GM23248 (cell line): ENCODE data around the gene DAB1. TPM values are rescaled to one million over a fixed set of nuclear protein-coding genes. Genes with fewer than 3 reads are reported as not detected.

Experiments used
- DNase-seq: peaks from one replicate; pipeline ENCODE4 v3.0.0-alpha.2; 2015
- H2AFZ ChIP-seq: fragments of 200-600 bp; sonication (generic); 2 replicates; pipeline ENCODE4 v1.6.1; 2016; ENCODE audit warnings: antibody characterized with exemption
- H3F3A ChIP-seq: fragments of 200-600 bp; sonication (generic); 2 replicates; pipeline ENCODE4 v1.6.1; 2016; ENCODE audit warnings: mild to moderate bottlenecking, antibody characterized with exemption, mixed run types; ENCODE audit not compliant: insufficient read depth
- H3K27ac ChIP-seq: fragments of 200-600 bp; sonication (generic); 2 replicates; pipeline ENCODE4 v1.5.1; 2016; ENCODE audit warnings: mild to moderate bottlenecking
- H3K27me3 ChIP-seq: fragments of 200-600 bp; sonication (generic); replicated peaks from 2 replicates; pipeline ENCODE4 v1.6.1; 2016; ENCODE audit warnings: mild to moderate bottlenecking; ENCODE audit not compliant: insufficient read depth
- H3K36me3 ChIP-seq: fragments of 200-600 bp; sonication (generic); 2 replicates; pipeline ENCODE4 v1.6.1; 2016; ENCODE audit warnings: low read depth, mild to moderate bottlenecking
- H3K4me1 ChIP-seq: fragments of 200-600 bp; sonication (generic); 2 replicates; pipeline ENCODE4 v1.6.1; 2016; ENCODE audit warnings: mild to moderate bottlenecking; ENCODE audit not compliant: insufficient read depth
- H3K4me2 ChIP-seq: fragments of 200-600 bp; sonication (generic); one replicate; pipeline ENCODE4 v1.6.1; 2016; ENCODE audit warnings: mild to moderate bottlenecking; ENCODE audit not compliant: unreplicated experiment
- H3K4me3 ChIP-seq: fragments of 200-600 bp; sonication (generic); 2 replicates; pipeline ENCODE4 v1.5.1; 2016; ENCODE audit warnings: mild to moderate bottlenecking
- H3K79me2 ChIP-seq: fragments of 200-600 bp; sonication (generic); 2 replicates; pipeline ENCODE4 v1.6.1; 2016; ENCODE audit warnings: mild to moderate bottlenecking; ENCODE audit not compliant: insufficient read depth
- H3K9ac ChIP-seq: fragments of 200-600 bp; sonication (generic); 2 replicates; pipeline ENCODE4 v1.6.1; 2016; ENCODE audit warnings: mild to moderate bottlenecking
- H3K9me2 ChIP-seq: fragments of 200-600 bp; sonication (generic); 2 replicates; pipeline ENCODE4 v1.6.1; 2016; ENCODE audit warnings: mixed run types, mild to moderate bottlenecking, moderate library complexity; ENCODE audit not compliant: insufficient read depth
- H3K9me3 ChIP-seq: fragments of 200-600 bp; sonication (generic); one replicate; pipeline ENCODE4 v1.6.1; 2017; ENCODE audit warnings: low read depth
- H4K20me1 ChIP-seq: fragments of 200-600 bp; sonication (generic); 2 replicates; pipeline ENCODE4 v1.6.0; 2016; ENCODE audit not compliant: insufficient read depth
- EZH2 ChIP-seq: fragments of 200-600 bp; sonication (generic); IDR thresholded peaks from 2 replicates; pipeline ENCODE4 v1.6.1; 2018; ENCODE audit warnings: antibody characterized with exemption, mild to moderate bottlenecking; ENCODE audit not compliant: insufficient read depth, poor library complexity, severe bottlenecking
- EZH2phosphoT487 ChIP-seq: fragments of 200-600 bp; sonication (generic); IDR thresholded peaks from 2 replicates; pipeline ENCODE4 v1.6.1; 2018; ENCODE audit warnings: antibody characterized with exemption, moderate library complexity, mild to moderate bottlenecking, low read depth; ENCODE audit not compliant: insufficient read depth
- WGBS, 2 experiments: methylation state at CpG; one replicate each; pipeline ENCODE4 v1.1.6; 2015 to 2017; ENCODE audit warnings: low lambda C conversion rate in 2 of 2, low coverage in 1 of 2; ENCODE audit errors: missing lambda C conversion rate in 2 of 2; 5-methylcytosine and 5-hydroxymethylcytosine counted together
- in situ Hi-C: fragments of 300-500 bp; cut with MboI; formaldehyde crosslinking; loops from 2 replicates; pipeline ENCODE4 v1.15.0; 2020
- polyA plus RNA-seq: library from polyadenylated mRNA; unstranded; fragments of >200 nt; fragmentation: Nextera tagmentation; extraction: Ambion mirVana; gene quantifications from 2 replicates; pipeline ENCODE4 v1.2.1, GENCODE V29; 2016
- total RNA-seq: library from RNA; depleted of rRNA; stranded (reverse); fragments of >200 nt; shearing (Covaris generic); gene quantifications from 2 replicates; pipeline ENCODE4 v1.2.3, GENCODE V29; 2014

The DAB1 gene
- total and polyA plus RNA-seq, 2 experiments from 2014 or later = 0.11 to 0.39 TPM

- Histone ChIP-seq H3K4me3 (no peak overlapping the region), H3K9me2 (no peaks in the 10 kb centered on the region), H3F3A (no peaks in the 10 kb centered on the region; the same call in 1 of the 2 replicates), H3K9me3 (no peaks in the 10 kb centered on the region), H3K9ac (no peak overlapping the region), H2AFZ (no peak overlapping the region), H3K27ac (no peak overlapping the region), H3K4me2 (no peak overlapping the region), H3K36me3 (no peaks in the 10 kb centered on the region), H3K79me2 (no peaks in the 10 kb centered on the region), H3K4me1 (no peaks in the 10 kb centered on the region), H4K20me1 (no peaks in the 10 kb centered on the region), H3K27me3 (no peaks in the 10 kb centered on the region)
- WGBS, 2 experiments = 13 to 16% methylated on average over 2 of the region's 2 CpGs
- TF ChIP-seq EZH2 (no peak), EZH2phosphoT487 (no peak)
- DNase-seq = no peak
- in situ Hi-C loops = no loop called here
These were observed 221.6 kb downstream of the DAB1 start for GRCh38 chr1:57202241-57202640.

- Histone ChIP-seq H4K20me1 (no peaks in the 10 kb centered on the region), H2AFZ (no peak overlapping the region), H3K4me2 (no peak overlapping the region), H3F3A (no peaks in the 10 kb centered on the region; the same call in 1 of the 2 replicates), H3K36me3 (no peaks in the 10 kb centered on the region), H3K79me2 (no peaks in the 10 kb centered on the region), H3K9me2 (no peaks in the 10 kb centered on the region), H3K4me1 (no peaks in the 10 kb centered on the region), H3K4me3 (no peak overlapping the region), H3K9ac (no peak overlapping the region), H3K27ac (no peak overlapping the region), H3K27me3 (peaks cover 3% of the 10 kb centered on the region; the same call in 1 of the 2 replicates), H3K9me3 (no peaks in the 10 kb centered on the region)
- no peak for DNase-seq
- 32 to 39% methylated on average over 2 of the region's 2 CpGs for WGBS, 2 experiments
- in situ Hi-C loops = no loop called here
- TF ChIP-seq EZH2 (no peak), EZH2phosphoT487 (no peak)
These were observed 224.9 kb downstream of the DAB1 start for GRCh38 chr1:57198912-57199311.

GRCh38 chr1:57195436-57195941 is 228.4 kb downstream of the DAB1 start:
- WGBS, 2 experiments = 21 to 32% methylated on average over 1 of the region's 1 CpG
- Histone ChIP-seq H3K36me3 (no peaks in the 10 kb centered on the region), H3K4me1 (no peaks in the 10 kb centered on the region), H4K20me1 (no peaks in the 10 kb centered on the region), H3F3A (no peaks in the 10 kb centered on the region; the same call in 1 of the 2 replicates), H2AFZ (no peak overlapping the region), H3K79me2 (no peaks in the 10 kb centered on the region), H3K9me2 (no peaks in the 10 kb centered on the region), H3K4me2 (no peak overlapping the region), H3K9ac (no peak overlapping the region), H3K9me3 (no peaks in the 10 kb centered on the region), H3K27me3 (peaks cover 3% of the 10 kb centered on the region; the same call in 1 of the 2 replicates), H3K4me3 (no peak overlapping the region), H3K27ac (no peak overlapping the region)
- in situ Hi-C loops = no loop called here
- DNase-seq = no peak
- no peak for TF ChIP-seq EZH2phosphoT487
- no peak for TF ChIP-seq EZH2

- no peaks in the 10 kb centered on the region for H3K4me1 ChIP-seq
- DNase-seq = no peak
- H2AFZ ChIP-seq = no peak overlapping the region
- TF ChIP-seq EZH2phosphoT487 = no peak
- TF ChIP-seq EZH2 = no peak
- no peaks in the 10 kb centered on the region for H3F3A ChIP-seq
- H3K4me3 ChIP-seq = no peak overlapping the region
- no peaks in the 10 kb centered on the region for H3K36me3 ChIP-seq
- no peaks in the 10 kb centered on the region for H3K9me3 ChIP-seq
- peaks cover 3% of the 10 kb centered on the region; the same call in 1 of the 2 replicates for H3K27me3 ChIP-seq
- H3K27ac ChIP-seq = no peak overlapping the region
- no peaks in the 10 kb centered on the region for H3K79me2 ChIP-seq
- no peaks in the 10 kb centered on the region for H4K20me1 ChIP-seq
- H3K4me2 ChIP-seq = no peak overlapping the region
- no peak overlapping the region for H3K9ac ChIP-seq
- 82 to 84% methylated on average over 2 of the region's 2 CpGs for WGBS, 2 experiments
- H3K9me2 ChIP-seq = no peaks in the 10 kb centered on the region
- in situ Hi-C loops = no loop called here
These were observed 231.6 kb downstream of the DAB1 start for GRCh38 chr1:57192222-57192621.
